AG04450 (cell line): ENCODE data around the gene P2RX6. TPM values are rescaled to one million over a fixed set of nuclear protein-coding genes. Genes with fewer than 3 reads are reported as not detected.

Source experiments
- CTCF ChIA-PET: fragments of 300-600, 350-600 bp; formaldehyde crosslinking; extraction: SDS; loops from one replicate; lab custom pipeline; 2022; ENCODE audit warnings: antibody characterized with exemption, inconsistent platforms; lab: Charles Lee
- POLR2A ChIA-PET: fragments of 350-600 bp; formaldehyde crosslinking; extraction: SDS; loops from one replicate; lab custom pipeline; 2021; ENCODE audit warnings: antibody characterized with exemption, inconsistent platforms; lab: Yijun Ruan, JAX
- DNase-seq: peaks from one replicate; pipeline ENCODE4 v3.0.0-alpha.2; 2011; ENCODE audit warnings: low read depth, low spot score
- H3K27ac ChIP-seq: one replicate; pipeline ENCODE4 v1.5.1; 2012; ENCODE audit warnings: low read depth, low read length, control low read depth
- H3K27me3 ChIP-seq: one replicate; pipeline ENCODE4 v1.6.0; 2012; ENCODE audit warnings: low read length; ENCODE audit not compliant: control insufficient read depth, insufficient read depth
- H3K4me3 ChIP-seq: 2 replicates; pipeline ENCODE4 v1.5.1; 2011; ENCODE audit warnings: mild to moderate bottlenecking, low read depth, low read length, control low read depth
- H3K9me3 ChIP-seq: 2 replicates; pipeline ENCODE4 v1.5.1; 2012; ENCODE audit warnings: low read length; ENCODE audit not compliant: control insufficient read depth, insufficient read depth
- polyA plus RNA-seq: library from polyadenylated mRNA; depleted of rRNA; stranded (reverse); fragments of >200 nt; gene quantifications from 2 replicates; pipeline ENCODE4 v1.2.3, GENCODE V29; 2011
- TF ChIP-seq, protein P1 (sequence below): IDR thresholded peaks from 2 replicates; pipeline ENCODE4 v1.5.1; 2011; ENCODE audit warnings: low read depth, low read length, control low read depth, inconsistent platforms

Gene P2RX6
- polyA plus RNA-seq, 1 experiment, result 1.7 TPM

DNA sequence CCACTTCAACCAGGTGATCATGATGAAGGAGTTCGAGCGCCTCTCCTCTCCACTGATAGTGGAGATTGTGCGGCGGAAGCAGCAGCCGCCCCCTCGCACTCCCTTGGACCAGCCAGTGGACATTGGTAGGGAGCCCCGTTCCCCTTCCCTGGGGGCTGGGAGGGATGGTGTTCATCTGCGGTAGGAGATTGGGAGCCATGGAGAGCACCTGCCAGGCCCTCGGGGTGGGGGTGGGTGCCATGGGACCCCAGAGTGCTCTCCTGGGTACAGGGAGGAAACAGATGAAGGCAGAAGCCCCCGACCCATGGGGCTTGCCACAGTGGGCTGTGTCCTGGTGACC lies 20.1 kb upstream of the P2RX6 start:
- CTCF ChIA-PET, result no interaction called here
- TF ChIP-seq, protein P1, sequence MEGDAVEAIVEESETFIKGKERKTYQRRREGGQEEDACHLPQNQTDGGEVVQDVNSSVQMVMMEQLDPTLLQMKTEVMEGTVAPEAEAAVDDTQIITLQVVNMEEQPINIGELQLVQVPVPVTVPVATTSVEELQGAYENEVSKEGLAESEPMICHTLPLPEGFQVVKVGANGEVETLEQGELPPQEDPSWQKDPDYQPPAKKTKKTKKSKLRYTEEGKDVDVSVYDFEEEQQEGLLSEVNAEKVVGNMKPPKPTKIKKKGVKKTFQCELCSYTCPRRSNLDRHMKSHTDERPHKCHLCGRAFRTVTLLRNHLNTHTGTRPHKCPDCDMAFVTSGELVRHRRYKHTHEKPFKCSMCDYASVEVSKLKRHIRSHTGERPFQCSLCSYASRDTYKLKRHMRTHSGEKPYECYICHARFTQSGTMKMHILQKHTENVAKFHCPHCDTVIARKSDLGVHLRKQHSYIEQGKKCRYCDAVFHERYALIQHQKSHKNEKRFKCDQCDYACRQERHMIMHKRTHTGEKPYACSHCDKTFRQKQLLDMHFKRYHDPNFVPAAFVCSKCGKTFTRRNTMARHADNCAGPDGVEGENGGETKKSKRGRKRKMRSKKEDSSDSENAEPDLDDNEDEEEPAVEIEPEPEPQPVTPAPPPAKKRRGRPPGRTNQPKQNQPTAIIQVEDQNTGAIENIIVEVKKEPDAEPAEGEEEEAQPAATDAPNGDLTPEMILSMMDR, result no peak
- POLR2A ChIA-PET, result interaction anchor here (0.9 kb wide), 1 partner anchor 13 kb away, joined by 3 read pairs; the partner anchor contains the start of gene LZTR1
- Histone ChIP-seq H3K4me3 (no peak overlapping the region), H3K9me3 (no peaks in the 10 kb centered on the region; the same call in 1 of the 2 replicates), H3K27me3 (no peaks in the 10 kb centered on the region), H3K27ac (no peak overlapping the region)
- DNase-seq, result no peak

DNA sequence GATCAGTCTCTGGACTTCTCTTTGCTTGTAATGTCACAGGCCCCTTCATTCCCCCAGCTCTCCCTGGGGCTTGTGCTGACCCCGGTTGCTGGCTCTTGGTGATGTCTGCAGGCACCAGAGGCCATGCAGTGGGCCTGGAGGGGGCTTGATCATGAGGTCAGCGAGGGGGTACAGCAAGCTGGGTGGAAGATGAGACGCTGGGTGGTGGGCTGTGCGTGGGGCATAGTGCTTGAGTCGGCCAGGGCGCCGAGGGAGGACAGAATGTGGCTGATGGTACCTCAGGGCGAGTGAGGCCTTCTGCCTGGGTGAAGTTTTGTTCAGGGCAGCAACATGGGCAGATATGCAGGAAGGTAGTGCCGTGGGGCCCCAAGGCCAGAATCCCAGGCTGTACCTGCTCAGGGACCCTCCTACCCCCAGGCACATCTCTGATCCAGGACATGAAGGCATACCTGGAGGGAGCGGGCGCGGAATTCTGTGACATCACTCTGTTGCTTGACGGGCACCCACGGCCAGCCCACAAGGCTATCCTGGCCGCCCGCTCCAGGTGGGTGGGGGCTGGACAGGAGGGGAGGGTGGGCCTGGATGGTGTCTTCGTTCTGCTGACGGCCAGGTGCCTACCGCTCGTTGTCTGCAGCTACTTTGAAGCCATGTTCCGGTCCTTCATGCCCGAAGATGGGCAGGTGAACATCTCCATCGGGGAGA lies 19.5 kb upstream of the P2RX6 start:
- Histone ChIP-seq H3K27ac (no peak overlapping the region), H3K9me3 (no peaks in the 10 kb centered on the region; the same call in 1 of the 2 replicates), H3K27me3 (no peaks in the 10 kb centered on the region), H3K4me3 (no peak overlapping the region)
- TF ChIP-seq, protein P1, result no peak
- DNase-seq, result no peak
- ChIA-PET POLR2A (interaction anchor here (0.9 kb wide), 1 partner anchor 13 kb away, joined by 3 read pairs; the partner anchor contains the start of gene LZTR1), CTCF (no interaction called here)

DNA sequence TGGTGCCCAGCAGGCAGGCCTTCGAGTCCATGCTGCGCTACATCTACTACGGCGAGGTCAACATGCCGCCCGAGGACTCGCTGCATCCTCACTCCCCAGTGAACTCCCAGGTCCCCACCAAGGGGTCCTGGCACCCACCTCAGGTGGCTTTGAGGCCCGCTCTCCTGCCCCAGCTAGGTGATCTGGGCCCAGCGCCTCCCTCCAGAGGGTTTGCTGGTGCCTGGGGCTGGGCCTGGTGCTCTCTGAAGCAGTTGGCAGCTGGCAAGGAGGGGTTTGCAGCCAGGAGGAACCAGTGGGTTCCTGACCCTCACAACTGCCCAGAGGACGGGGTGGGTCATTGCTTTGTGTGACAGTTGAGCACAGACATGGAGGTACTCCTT lies 18.9 kb upstream of the P2RX6 start:
- CTCF ChIA-PET, result no interaction called here
- POLR2A ChIA-PET, result interaction anchor here (1.1 kb wide), 1 partner anchor 17 kb away, joined by 4 read pairs; no protein-coding TSS in a partner anchor
- TF ChIP-seq, protein P1, result no peak
- H3K27ac ChIP-seq, result no peak overlapping the region
- no peaks in the 10 kb centered on the region; the same call in 1 of the 2 replicates for H3K9me3 ChIP-seq
- H3K27me3 ChIP-seq, result no peaks in the 10 kb centered on the region
- no peak for DNase-seq
- no peak overlapping the region for H3K4me3 ChIP-seq

DNA sequence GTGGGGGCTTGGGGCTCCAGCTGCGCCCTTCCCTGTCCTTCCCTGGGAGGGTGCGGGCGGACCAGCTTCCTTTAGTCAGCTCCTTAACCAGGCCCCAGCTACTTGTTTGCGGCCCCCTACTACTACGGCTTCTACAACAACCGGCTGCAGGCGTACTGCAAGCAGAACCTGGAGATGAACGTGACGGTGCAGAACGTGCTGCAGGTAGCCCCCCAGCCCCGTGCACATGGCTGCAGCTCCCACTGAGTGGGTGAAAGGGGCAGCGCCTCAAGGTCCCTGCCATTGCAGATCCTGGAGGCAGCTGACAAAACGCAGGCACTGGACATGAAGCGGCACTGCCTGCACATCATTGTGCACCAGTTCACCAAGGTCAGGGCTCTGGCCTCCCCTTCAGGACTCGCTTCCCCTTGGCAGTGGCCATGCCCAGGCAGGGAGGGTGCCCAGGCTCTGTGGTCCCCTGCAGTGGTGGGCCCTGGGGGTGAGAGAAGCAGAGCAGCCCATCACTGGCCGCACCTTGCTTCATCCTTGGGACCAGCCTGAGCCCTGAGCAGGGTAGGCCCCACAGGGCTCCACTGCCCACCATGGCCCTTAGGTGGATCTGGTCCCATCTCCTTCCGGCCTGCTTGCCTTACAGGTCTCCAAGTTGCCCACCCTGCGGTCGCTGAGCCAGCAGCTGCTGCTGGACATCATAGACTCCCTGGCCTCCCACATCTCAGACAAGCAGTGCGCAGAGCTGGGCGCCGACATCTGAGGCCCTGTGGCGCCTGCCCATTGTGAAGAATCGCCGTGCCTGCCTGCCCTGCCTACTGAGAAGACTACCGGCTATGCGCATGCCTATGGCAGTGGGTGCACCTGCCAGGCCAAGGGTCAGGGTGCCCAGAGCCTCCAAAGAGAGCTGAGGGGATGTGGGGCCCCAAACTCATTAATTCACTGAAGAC lies 18.1 kb upstream of the P2RX6 start:
- Histone ChIP-seq H3K27me3 (no peaks in the 10 kb centered on the region), H3K27ac (no peak overlapping the region), H3K4me3 (no peak overlapping the region), H3K9me3 (no peaks in the 10 kb centered on the region; the same call in 1 of the 2 replicates)
- DNase-seq, result no peak
- TF ChIP-seq, protein P1, result no peak
- CTCF ChIA-PET, result no interaction called here
- POLR2A ChIA-PET, result interaction anchor here (1.1 kb wide), 1 partner anchor 17 kb away, joined by 4 read pairs; no protein-coding TSS in a partner anchor
